Measurements from ENCODE around the gene CCDC187.
"Not testable (repeated sequence)": the region's sequence is repeated elsewhere in the genome, so short reads cannot be mapped to it uniquely, and the experiment has no call there.

CCDC187 gene

GRCh38 chr9:136268735-136269134 is 35.2 kb downstream of the CCDC187 start:
- ATAC-seq (no peak), DNase-seq (no peak)
- Mint-ChIP-seq H3K4me3 (no peak overlapping the region), H3K4me1 (peaks cover 14% of the 10 kb centered on the region), H3K27ac (no peak overlapping the region), H3K9me3 (no peaks in the 10 kb centered on the region), H3K27me3 (no peaks in the 10 kb centered on the region)

GRCh38 chr9:136268318-136268717 is 35.6 kb downstream of the CCDC187 start:
- Mint-ChIP-seq H3K27ac (peak overlapping the region in 1 of 2 donors; percentile 36), H3K27me3 (no peaks in the 10 kb centered on the region), H3K4me1 (peaks cover 14% of the 10 kb centered on the region), H3K4me3 (peak overlapping the region; percentile 5 to 81), H3K9me3 (no peaks in the 10 kb centered on the region)
- ATAC-seq (no peak), DNase-seq (no peak)

GRCh38 chr9:136267261-136268111 is 36.4 kb downstream of the CCDC187 start:
- ATAC-seq: peak; percentile 93
- peak overlapping the region in 1 of 2 donors; percentile 52 for H3K27ac Mint-ChIP-seq

GRCh38 chr9:136266641-136267040 is 37.3 kb downstream of the CCDC187 start:
- H3K4me1 Mint-ChIP-seq: peaks cover 14% of the 10 kb centered on the region
- not testable (repeated sequence) for H3K9me3 Mint-ChIP-seq, H3K27me3 Mint-ChIP-seq, ATAC-seq, DNase-seq, H3K27ac Mint-ChIP-seq
- H3K4me3 Mint-ChIP-seq: peak overlapping the region; percentile 74 to 77

More at GRCh38 chr9:136267261-136268111, 36.4 kb downstream of the CCDC187 start:
- Mint-ChIP-seq H3K4me1 (peaks cover 14% of the 10 kb centered on the region), H3K4me3 (peak overlapping the region; percentile 77 to 81), H3K9me3 (no peaks in the 10 kb centered on the region), H3K27me3 (no peaks in the 10 kb centered on the region)
- peak; percentile 84 to 85 for DNase-seq

GRCh38 chr9:136265561-136266355 is 38.1 kb downstream of the CCDC187 start:
- no peaks in the 10 kb centered on the region for H3K9me3 Mint-ChIP-seq
- H3K27me3 Mint-ChIP-seq: no peaks in the 10 kb centered on the region
- ATAC-seq: no peak
- H3K4me3 Mint-ChIP-seq: no peak overlapping the region
- no peak overlapping the region for H3K27ac Mint-ChIP-seq
- H3K4me1 Mint-ChIP-seq: peaks cover 14% of the 10 kb centered on the region
- no peak for DNase-seq

- ATAC-seq: no peak
- Mint-ChIP-seq H3K27ac (no peak overlapping the region), H3K27me3 (no peaks in the 10 kb centered on the region), H3K4me1 (peaks cover 14% of the 10 kb centered on the region), H3K9me3 (no peaks in the 10 kb centered on the region), H3K4me3 (no peak overlapping the region)
- no peak for DNase-seq
Observed at GRCh38 chr9:136264441-136265405, 39.2 kb downstream of the CCDC187 start.

GRCh38 chr9:136264031-136264430 is 39.9 kb downstream of the CCDC187 start:
- DNase-seq: no peak
- no peak overlapping the region for H3K4me3 Mint-ChIP-seq
- H3K9me3 Mint-ChIP-seq: no peaks in the 10 kb centered on the region
- no peaks in the 10 kb centered on the region for H3K27me3 Mint-ChIP-seq
- peaks cover 14% of the 10 kb centered on the region for H3K4me1 Mint-ChIP-seq
- no peak overlapping the region for H3K27ac Mint-ChIP-seq
- no peak for ATAC-seq

GRCh38 chr9:136262671-136263178 is 41.2 kb downstream of the CCDC187 start:
- Mint-ChIP-seq H3K27me3 (no peaks in the 10 kb centered on the region), H3K27ac (no peak overlapping the region), H3K9me3 (no peaks in the 10 kb centered on the region), H3K4me3 (no peak overlapping the region), H3K4me1 (peaks cover 9% of the 10 kb centered on the region)
- DNase-seq: no peak
- no peak for ATAC-seq

- H3K4me1 Mint-ChIP-seq: peaks cover 5% of the 10 kb centered on the region
- no peaks in the 10 kb centered on the region for H3K9me3 Mint-ChIP-seq
- no peak overlapping the region for H3K4me3 Mint-ChIP-seq
- no peak overlapping the region for H3K27ac Mint-ChIP-seq
- no peak for ATAC-seq
- no peaks in the 10 kb centered on the region for H3K27me3 Mint-ChIP-seq
- no peak for DNase-seq
Observed at GRCh38 chr9:136261686-136262430, 42.0 kb downstream of the CCDC187 start.

GRCh38 chr9:136260936-136261472 is 42.9 kb downstream of the CCDC187 start:
- H3K27me3 Mint-ChIP-seq: no peaks in the 10 kb centered on the region

GRCh38 chr9:136260521-136260920 is 43.4 kb downstream of the CCDC187 start:
- H3K27ac Mint-ChIP-seq: peak overlapping the region in 1 of 2 donors; percentile 71

More at GRCh38 chr9:136260936-136261472, 42.9 kb downstream of the CCDC187 start:
- no peak overlapping the region for H3K4me3 Mint-ChIP-seq
- no peak overlapping the region for H3K27ac Mint-ChIP-seq
- DNase-seq: no peak
- no peaks in the 10 kb centered on the region for H3K4me1 Mint-ChIP-seq
- no peaks in the 10 kb centered on the region for H3K9me3 Mint-ChIP-seq
- no peak for ATAC-seq

GRCh38 chr9:136259836-136260235 is 44.1 kb downstream of the CCDC187 start:
- Mint-ChIP-seq H3K4me3 (no peak overlapping the region), H3K4me1 (peaks cover 7% of the 10 kb centered on the region), H3K27ac (no peak overlapping the region), H3K27me3 (peaks cover 9% of the 10 kb centered on the region), H3K9me3 (no peaks in the 10 kb centered on the region)
- ATAC-seq: peak; percentile 12
- no peak for DNase-seq

More at GRCh38 chr9:136260521-136260920, 43.4 kb downstream of the CCDC187 start:
- ATAC-seq (no peak), DNase-seq (no peak)
- Mint-ChIP-seq H3K4me3 (no peak overlapping the region), H3K9me3 (no peaks in the 10 kb centered on the region), H3K4me1 (no peaks in the 10 kb centered on the region), H3K27me3 (peaks cover 2% of the 10 kb centered on the region)

GRCh38 chr9:136259517-136259813 is 44.4 kb downstream of the CCDC187 start:
- Mint-ChIP-seq H3K9me3 (no peaks in the 10 kb centered on the region), H3K4me1 (peaks cover 8% of the 10 kb centered on the region), H3K27me3 (peaks cover 12% of the 10 kb centered on the region), H3K4me3 (no peak overlapping the region), H3K27ac (no peak overlapping the region)
- DNase-seq (no peak), ATAC-seq (no peak)

- no peak for ATAC-seq
- H3K9me3 Mint-ChIP-seq: no peaks in the 10 kb centered on the region
- H3K4me3 Mint-ChIP-seq: no peak overlapping the region
- DNase-seq: no peak
- H3K4me1 Mint-ChIP-seq: peaks cover 8% of the 10 kb centered on the region
- H3K27me3 Mint-ChIP-seq: peaks cover 13% of the 10 kb centered on the region
- H3K27ac Mint-ChIP-seq: no peak overlapping the region
Observed at GRCh38 chr9:136258786-136259516, 44.9 kb downstream of the CCDC187 start.

Measured in stimulated activated naive CD8-positive, alpha-beta T cell treated with anti-CD3 and anti-CD28 coated beads, Interleukin-15, amount 100 ng/mL, for 72 hours (primary cell).